Measurements from ENCODE around the gene CACNB2. TPM values are rescaled to one million over a fixed set of nuclear protein-coding genes. Genes with fewer than 3 reads are reported as not detected.

Gene CACNB2
- total RNA-seq, 4 donors from 2014 or later = 0.16 to 2.4 (median 1.8) TPM

DNA sequence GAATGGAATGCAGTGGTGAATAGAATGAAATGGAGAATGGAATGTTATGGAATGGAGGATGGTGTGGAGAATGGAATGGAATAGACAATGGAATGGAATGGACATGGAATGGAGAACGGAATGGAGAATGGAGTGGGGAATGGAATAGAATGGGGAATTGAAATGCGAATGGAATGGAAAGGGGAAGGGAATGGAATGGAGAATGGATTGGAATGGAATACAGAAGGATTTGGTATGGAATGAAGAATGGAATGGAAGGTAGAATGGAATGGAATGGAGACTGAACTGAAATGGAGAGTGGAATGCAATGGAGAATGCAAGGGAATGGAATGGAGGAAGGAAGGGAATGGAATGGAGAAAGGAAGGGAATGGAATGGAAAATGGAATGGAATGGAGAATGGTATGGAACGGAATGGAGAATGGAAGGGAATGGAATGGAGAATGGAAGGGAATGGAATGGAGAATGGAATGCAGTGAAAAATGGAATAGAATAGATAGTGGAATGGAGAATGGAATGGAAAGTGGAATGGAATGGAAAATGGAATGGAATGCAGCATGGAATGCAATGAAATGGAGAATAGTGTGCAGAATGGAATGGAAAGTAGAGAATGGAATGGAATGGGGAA lies 416.4 kb downstream of the CACNB2 start:
- TF ChIP-seq, protein P1, sequence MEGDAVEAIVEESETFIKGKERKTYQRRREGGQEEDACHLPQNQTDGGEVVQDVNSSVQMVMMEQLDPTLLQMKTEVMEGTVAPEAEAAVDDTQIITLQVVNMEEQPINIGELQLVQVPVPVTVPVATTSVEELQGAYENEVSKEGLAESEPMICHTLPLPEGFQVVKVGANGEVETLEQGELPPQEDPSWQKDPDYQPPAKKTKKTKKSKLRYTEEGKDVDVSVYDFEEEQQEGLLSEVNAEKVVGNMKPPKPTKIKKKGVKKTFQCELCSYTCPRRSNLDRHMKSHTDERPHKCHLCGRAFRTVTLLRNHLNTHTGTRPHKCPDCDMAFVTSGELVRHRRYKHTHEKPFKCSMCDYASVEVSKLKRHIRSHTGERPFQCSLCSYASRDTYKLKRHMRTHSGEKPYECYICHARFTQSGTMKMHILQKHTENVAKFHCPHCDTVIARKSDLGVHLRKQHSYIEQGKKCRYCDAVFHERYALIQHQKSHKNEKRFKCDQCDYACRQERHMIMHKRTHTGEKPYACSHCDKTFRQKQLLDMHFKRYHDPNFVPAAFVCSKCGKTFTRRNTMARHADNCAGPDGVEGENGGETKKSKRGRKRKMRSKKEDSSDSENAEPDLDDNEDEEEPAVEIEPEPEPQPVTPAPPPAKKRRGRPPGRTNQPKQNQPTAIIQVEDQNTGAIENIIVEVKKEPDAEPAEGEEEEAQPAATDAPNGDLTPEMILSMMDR (IDR thresholded peaks at IDR 0.05; ENCODE audit: low read depth) = no peak

DNA sequence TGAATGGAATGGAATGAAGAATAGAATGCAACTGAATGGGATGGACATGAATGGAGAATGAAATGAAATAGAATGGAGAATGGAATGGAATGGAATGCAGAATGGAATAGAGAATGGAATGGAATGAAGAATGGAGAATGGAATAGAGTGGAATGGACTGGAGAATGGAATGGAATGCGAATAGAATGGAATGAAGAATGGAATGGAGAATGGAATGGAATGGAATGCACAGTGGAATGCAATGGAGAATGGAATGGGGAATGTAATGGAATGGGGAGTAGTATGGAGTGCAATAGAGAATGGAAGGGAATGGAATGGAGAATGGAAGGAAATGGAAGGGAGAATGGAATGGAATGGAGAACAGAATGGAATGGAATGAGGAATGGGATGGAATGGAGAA lies 417.7 kb downstream of the CACNB2 start:
- TF ChIP-seq, protein P1 (IDR thresholded peaks at IDR 0.05; ENCODE audit: low read depth) = no peak

DNA sequence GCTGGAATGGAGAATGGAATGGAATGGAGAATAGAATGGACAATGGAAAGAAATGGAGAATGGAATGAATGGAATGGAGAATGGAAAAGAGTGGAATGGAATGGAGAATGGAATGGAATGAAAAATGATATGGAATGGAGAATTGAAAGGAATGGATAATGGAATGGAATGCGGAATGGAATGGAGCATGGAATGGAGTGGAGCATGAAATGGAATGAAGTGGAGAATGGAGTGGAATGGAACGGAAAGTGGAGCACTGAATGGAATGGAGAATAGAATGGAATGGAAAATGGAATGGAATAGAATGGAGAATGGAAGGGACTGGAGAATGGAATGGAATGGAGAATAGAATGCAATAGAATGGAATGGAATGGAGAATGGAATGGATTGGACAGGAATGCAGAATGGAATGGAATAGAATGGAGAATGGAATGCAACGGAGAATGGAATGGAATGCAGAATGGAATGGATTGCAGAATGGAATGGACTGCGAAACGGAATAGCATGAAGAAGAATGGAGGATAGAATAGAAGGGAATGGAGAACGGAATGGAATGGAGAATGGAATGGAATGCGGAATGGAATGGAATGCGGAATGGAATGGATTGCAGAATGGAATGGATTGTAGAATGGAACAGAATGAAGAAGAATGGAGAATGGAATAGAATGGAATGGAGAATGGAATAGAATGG lies 421.8 kb downstream of the CACNB2 start:
- TF ChIP-seq, protein P1 (IDR thresholded peaks at IDR 0.05; ENCODE audit: low read depth) = no peak

DNA sequence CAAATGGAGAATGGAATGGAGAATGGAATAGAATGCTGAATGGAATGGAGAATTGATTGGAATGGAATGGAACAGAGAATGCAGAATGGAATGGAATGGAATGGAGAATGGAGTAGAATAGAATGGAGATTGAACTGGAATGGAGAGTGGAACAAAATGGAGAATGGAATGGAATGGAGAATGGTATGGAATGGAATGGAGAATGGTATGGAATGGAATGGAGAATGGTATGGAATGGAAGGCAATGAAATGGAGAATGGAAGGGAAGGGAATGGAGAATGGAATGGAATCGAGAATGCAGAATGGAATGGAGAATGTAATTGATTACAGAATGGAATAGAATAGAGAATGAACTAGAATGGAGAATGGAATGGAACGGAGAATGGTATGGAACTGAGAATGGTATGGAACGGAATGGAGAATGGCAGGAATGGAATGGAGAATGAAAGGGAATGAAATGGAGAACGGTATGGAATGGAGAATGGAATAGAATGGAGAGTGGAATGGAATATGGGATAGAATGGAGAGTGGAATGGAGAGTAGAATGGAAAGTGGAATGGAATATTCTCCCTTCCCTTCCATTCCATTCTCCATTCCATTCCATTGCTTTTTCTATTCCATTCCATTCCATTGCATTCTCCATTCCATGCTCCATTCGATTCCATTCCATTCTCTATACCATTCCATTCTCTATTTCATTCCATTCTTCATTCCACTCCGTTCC lies 422.9 kb downstream of the CACNB2 start:
- TF ChIP-seq, protein P1 (IDR thresholded peaks at IDR 0.05; ENCODE audit: low read depth) = no peak

DNA sequence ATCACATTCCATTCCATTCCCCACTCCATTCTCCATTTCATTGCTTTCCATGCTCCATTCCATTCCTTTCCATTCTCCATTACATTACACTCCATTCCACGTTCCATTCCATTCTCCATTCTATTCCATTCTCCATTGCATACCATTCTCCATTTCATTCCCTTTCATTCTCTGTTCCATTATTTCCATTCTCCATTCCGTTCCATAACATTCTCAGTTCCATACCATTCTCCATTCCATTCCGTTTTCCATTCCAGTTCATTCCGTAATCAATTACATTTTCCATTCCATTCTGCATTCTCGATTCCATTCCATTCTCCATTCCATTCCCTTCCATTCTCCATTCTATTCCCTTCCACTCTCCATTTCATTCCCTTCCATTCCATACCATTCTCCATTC lies 424.8 kb downstream of the CACNB2 start:
- TF ChIP-seq, protein P1 (IDR thresholded peaks at IDR 0.05; ENCODE audit: low read depth) = no peak

DNA sequence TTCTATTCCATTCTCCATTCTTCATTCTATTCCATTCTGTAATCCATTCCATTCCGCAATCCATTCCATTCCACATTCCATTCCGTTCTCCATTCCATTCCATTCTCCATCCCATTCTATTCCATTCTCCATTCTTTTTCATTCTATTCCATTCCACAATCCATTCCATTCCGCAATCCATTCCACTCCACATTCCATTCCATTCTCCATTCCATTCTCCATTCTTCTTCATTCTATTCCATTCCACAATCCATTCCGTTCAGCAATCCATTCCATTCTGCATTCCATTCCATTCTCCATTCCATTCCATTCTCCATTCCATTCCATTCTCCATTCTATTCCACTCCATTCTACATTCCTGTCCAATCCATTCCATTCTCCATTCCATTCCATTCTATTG lies 426.0 kb downstream of the CACNB2 start:
- TF ChIP-seq, protein P1 (IDR thresholded peaks at IDR 0.05; ENCODE audit: low read depth) = no peak

DNA sequence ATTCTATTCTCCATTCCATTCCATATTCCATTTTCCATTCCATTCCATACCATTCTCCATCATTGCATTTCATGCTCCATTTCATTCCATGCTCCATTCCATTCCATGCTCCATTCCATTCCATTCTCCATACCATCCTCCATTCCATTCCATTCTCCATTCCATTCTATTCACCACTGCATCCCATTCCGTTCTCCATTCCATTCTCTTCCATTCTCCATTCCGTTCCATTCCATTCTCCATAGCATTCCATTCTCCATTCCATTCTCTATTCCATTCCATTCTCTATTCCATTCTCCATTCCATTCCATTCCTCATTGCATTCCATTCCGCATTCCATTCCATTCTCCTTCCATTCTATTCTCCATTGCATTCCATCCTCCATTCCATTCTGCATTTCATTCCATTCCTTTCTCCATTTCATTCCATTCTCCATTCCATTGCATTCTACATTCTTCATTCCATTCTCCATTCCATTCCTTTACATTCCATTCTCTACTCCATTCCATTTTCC lies 427.2 kb downstream of the CACNB2 start:
- TF ChIP-seq, protein P1 (IDR thresholded peaks at IDR 0.05; ENCODE audit: low read depth) = no peak

All from subcutaneous adipose tissue (tissue), 4 donors.